Keratinocyte (primary cell): Measurements from ENCODE around the gene NUDT1.

Experiments used
- CTCF ChIP-seq, 3 experiments: IDR thresholded peaks in 1 of 3; conservative IDR thresholded peaks in 1 of 3; optimal IDR thresholded peaks in 1 of 3; 2 replicates in 2 of 3; 3 replicates in 1 of 3; pipeline versions ENCODE3 to v1.5.1; 2011; ENCODE audit warnings: low read length in 3 of 3, mild to moderate bottlenecking in 3 of 3, moderate library complexity in 2 of 3, control low read depth in 1 of 3, inconsistent platforms in 1 of 3; ENCODE audit not compliant: insufficient read depth in 2 of 3; ENCODE audit errors: extremely low read depth in 1 of 3
- EZH2 ChIP-seq: IDR thresholded peaks from one replicate; pipeline ENCODE4 v1.6.1; 2012; ENCODE audit warnings: inconsistent platforms, mild to moderate bottlenecking, low read length, moderate library complexity

DNA sequence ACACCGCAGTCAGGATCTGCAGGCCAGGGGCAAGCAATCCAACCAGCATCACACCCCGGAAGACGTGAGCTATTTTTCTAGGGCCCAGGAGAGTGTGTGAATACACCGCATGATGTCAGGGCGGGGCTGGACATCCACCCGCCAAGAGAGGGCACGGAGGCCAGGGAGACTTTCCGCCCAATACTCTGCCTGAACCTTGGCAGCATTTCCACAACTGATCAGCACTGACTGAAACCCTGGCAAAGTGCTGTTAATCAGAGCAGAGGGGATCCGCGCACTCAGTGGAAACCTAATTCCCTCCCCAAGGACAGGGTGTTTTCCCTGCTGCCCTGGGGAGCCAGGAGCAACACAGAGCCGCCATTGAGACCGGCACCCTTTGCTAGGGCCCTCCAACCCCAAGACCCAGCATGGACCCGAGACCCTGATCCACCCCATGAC lies 17.5 kb upstream of the NUDT1 start:
- TF ChIP-seq CTCF (optimal IDR thresholded peaks at IDR 0.05 in 1 of 3, IDR thresholded peaks at IDR 0.05 in 1 of 3, conservative IDR thresholded peaks at IDR 0.05 in 1 of 3; ENCODE audit: extremely low read depth in 1 of 3, insufficient read depth in 2 of 3, low read length in 3 of 3) = no peak
- TF ChIP-seq EZH2 = no peak
